GM18526 (cell line): ENCODE measurements around the gene TC2N.

Experiments used
- POLR2A ChIP-seq: IDR thresholded peaks from 3 replicates; pipeline ENCODE4 v1.6.1; 2011; ENCODE audit not compliant: insufficient read length; ENCODE audit errors: extremely low read depth

Gene TC2N

GRCh38 chr14:91877376-91877915 is 10.1 kb upstream of the TC2N start:
- no peak for TF ChIP-seq POLR2A

- TF ChIP-seq POLR2A = no peak
These were observed 9.2 kb upstream of the TC2N start for GRCh38 chr14:91876492-91876891.

GRCh38 chr14:91875525-91876286 is 8.4 kb upstream of the TC2N start:
- TF ChIP-seq POLR2A = no peak

- no peak for TF ChIP-seq POLR2A
These were observed 6.4 kb upstream of the TC2N start for GRCh38 chr14:91873471-91874415.

- no peak for TF ChIP-seq POLR2A
These were observed 5.5 kb upstream of the TC2N start for GRCh38 chr14:91872517-91873470.

- TF ChIP-seq POLR2A = no peak
These were observed 4.7 kb upstream of the TC2N start for GRCh38 chr14:91872011-91872501.

GRCh38 chr14:91870890-91871289 is 3.6 kb upstream of the TC2N start:
- no peak for TF ChIP-seq POLR2A

GRCh38 chr14:91870001-91870400 is 2.7 kb upstream of the TC2N start:
- no peak for TF ChIP-seq POLR2A

- TF ChIP-seq POLR2A = no peak
These were observed 2.2 kb upstream of the TC2N start for GRCh38 chr14:91869556-91869955.

GRCh38 chr14:91866511-91867295 is 633 bp downstream of the TC2N start:
- TF ChIP-seq POLR2A = no peak

- TF ChIP-seq POLR2A = no peak
These were observed 1.3 kb downstream of the TC2N start for GRCh38 chr14:91866061-91866460.

- no peak for TF ChIP-seq POLR2A
These were observed 4.9 kb downstream of the TC2N start for GRCh38 chr14:91862417-91862816.

- no peak for TF ChIP-seq POLR2A
These were observed 6.2 kb downstream of the TC2N start for GRCh38 chr14:91861091-91861490.

- no peak for TF ChIP-seq POLR2A
These were observed 7.1 kb downstream of the TC2N start for GRCh38 chr14:91860238-91860637.
